ENCODE measurements around the gene PTPRJ.

PTPRJ gene

DNA sequence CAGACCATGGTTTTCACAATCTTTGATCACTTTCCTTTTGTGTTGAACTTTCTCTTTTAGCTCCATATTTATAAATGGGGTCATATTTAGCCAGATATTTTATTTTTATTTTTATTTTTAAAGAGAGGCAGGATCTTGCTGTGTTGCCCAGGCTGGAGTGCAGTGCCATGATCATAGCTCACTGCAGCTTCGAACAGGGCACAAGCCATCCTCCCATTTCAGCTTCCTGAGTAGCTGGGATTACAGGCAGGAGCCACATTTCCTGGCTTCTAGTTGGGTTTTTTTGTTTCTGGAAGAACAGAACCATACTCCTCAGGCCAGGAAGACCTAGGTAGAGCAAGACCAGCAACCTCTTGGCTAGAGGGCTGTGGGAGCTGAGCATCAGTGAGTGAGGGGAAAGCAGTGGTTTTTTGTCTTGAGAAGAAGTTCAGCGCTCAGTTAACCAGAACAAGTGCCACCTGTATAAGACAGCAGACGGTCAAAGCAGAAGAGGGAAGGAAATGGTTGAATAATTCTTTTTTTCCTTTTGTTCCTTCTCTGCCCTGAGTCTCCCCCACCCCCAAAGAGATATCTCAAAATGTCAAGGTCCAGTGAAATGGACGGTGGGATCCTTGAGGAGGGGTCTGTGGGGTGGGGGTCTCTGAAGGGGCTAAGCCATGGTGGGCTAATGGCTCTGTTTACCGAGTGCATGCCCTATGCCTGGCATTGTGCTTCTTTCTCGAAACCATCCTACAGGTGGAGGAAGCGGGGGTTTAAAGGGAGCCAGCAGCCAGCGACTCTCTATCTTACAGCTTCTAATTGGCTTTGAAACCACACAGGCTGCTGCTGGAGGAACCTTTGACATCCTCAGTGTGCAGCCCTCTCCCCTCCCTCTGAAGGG is 63.0 kb downstream of the PTPRJ start:
- DNase-seq, result no peak

DNA sequence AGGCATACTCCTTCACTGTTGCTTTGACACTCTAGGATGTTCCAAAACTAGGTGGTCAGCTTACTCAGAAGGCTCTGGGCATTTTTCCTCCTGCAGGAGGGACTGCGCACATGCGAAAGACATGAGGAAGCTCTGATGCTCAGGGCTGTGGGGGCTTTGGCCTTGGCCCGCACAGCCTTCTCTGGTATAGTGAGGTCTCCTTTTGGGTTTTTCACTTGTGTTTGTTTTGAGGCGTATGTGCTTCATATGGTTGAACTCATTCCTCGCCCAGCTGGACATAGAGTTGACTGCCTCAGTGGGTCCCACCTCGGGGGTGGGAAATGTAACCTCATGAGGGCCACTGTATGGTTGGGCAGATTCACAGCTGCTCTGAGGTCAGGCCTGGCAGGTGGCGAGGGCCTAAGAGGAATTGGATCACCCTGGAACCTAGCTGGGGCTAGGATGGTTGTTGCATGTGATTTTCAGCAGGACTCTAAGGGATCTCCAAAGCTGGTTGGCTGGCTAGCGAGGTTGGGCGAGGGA is 63.7 kb downstream of the PTPRJ start:
- no peak for DNase-seq

DNA sequence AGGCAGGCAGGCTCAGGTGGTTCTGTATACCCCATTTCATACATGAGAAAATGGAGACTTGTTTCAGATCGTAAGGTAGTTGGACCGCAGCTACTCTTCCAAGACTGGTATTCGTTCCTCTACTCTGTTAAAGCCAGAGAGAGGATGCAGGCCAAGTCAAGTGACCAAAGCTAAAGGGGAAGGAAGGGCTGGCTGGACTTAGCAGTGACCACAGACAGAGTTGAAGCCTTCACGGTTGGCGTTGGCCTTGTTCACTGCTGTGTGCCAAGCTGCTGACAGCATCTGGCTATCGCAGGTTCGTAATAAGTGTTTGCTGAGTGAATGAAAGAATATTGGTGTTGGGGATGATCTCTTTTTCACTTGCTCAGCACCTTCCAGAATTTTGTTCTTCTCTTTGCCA is 64.2 kb downstream of the PTPRJ start:
- DNase-seq, result no peak

DNA sequence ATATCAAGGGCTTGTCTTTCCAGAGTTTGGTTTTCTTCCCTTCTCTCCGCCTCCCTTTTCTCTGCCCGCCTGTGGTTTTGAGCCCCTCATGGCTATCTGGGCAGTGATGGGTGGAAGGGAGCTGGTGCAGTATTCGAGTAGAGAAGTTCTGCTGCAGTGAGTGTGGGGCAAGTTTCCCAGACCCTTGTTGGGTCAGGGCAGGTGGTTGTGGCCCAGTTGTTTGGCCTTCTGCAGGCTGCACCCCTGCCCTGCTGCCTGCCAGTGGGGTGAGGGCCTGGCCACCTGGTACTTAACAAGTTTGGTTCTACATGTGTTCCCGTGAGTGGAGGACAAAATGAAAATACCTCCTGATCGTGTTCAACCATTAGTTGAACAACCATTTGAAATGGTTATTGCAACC is 65.2 kb downstream of the PTPRJ start:
- no peak for DNase-seq

DNA sequence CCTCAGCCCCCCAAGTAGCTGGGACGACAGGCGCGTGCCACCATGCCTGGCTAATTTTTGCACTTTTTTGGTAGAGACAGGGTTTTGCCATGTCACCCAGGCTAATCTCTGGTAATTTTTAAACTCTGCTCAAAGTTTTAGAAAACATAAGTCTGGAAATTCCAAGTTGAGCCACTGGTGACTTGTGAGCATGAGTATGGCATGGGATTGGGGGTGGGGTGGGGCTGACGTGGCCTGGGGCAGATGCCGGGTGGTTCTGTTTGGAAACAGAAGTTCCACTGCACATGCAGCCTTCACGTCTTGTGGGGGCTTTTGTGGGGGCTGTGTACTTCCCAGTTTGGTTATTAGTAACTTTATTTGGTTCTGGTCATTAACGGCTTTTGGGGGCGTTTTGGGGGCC is 67.3 kb downstream of the PTPRJ start:
- DNase-seq, result no peak

DNA sequence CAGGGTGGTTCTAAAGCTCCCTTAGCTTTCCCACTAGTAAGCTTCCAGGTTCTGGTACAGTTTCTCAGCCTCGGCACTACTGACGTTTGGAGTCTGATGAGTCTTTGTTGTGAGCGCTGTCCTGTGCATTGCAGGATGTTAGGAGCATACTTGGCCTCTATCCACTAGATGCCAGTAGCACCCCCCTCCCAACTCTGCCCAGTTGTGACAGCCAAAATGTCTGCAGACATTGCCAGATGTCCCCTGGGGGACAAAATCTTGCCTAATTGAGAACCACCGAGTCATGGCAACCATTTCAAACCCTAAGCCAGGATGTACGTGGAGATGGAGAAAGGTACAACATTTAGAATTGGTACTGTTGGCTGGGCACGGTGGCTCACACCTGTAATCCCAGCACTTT is 68.7 kb downstream of the PTPRJ start:
- no peak for DNase-seq

DNA sequence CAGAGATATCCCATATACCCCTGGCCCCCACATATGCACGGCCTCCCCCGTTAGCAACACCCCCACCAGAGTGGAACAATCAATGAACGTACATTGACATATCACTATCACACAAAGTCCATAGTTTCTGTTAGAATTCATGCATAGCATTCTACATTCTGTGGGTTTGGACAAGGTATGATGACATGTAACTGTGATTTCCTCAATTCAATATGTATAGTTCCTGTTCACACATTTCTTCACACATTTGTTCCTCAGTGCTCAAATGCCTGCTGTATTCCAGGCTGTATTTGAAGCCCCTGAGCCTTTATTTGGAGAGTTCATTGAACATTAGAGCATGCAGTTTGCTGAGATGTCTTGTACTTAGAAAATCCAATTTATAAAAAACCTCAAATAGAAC is 69.9 kb downstream of the PTPRJ start:
- no peak for DNase-seq

DNA sequence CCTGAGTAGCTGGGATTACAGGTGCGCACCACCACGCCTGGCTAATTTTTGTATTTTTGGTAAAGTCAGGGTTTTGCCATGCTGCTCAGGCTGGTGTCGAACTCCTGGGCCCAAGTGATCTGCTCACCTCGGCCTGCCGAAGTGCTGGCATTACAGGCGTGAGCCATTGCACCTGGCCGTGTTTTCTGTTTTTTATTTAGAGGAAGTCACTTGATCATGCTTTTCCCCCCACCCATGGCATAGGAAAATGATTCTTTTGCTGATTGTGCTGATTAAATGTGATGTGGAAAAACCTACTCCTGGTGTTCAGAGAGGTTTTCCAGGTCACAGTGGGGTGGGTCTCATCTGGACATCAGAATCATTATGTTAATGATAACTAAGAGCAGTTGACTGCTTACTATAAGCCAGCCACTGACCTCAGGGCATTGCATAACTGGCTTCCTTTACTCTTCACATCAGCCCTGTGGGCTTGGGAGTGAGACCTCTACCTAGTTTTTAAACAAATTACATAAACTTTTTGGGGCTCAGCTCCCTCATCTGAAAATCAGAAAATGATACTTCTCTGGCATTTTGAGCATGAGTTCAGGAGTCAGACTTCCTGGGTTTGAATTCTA is 71.0 kb downstream of the PTPRJ start:
- no peak for DNase-seq

DNA sequence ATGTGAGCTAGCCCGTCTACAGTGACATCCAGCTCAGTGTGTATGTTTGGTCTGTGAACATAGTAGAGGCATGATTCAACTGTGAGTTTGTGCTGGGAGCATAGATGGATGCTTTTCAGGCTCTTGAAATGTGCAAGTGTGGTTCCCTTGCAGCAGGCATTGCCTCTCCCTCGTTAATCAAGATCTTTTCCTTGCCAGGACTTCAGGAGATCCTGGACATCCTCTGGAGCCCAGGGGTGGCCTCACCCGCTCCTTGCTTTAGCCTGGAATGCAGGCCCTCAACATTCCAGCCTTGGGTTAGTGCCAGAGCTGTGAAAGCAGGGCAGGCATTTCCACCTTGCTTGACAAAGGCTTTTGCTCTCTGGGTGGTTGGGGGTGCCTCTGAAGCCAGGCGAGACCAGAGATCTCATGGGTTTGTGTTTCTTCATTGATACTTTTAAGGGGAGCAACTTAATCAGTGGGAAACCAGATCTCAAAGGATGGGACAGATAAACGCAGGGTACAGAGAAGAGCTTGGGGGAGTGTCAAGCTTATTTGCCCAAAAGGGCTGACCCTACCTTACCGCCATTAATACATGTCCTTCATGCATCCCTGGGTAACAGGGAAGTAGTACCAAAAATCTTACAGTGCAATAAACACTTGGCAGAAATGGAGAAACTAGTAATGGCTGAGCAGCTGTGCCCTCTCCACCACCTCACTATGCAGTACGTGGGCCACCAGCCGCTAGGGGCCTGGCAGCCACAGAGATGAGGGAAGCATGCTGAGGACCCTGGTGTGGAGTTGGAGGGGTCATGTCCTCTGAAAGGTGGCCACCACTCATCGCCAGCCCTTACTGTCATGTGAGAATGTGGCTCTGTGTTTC is 72.1 kb downstream of the PTPRJ start:
- no peak for DNase-seq

DNA sequence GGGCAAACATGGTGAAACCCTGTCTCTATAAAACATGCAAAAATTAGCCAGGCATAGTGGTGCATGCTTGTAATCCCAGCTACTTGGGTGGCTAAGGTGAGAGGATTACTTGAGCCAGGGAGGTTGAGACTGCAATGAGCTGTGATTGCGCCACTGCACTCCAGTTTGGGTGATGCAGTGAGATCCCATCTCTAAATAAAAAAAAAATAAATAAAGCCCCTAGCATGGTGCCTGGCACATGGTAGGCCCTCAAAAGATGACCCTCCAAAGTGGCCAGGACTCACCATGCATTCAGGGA is 74.6 kb downstream of the PTPRJ start:
- no peak for DNase-seq

DNA sequence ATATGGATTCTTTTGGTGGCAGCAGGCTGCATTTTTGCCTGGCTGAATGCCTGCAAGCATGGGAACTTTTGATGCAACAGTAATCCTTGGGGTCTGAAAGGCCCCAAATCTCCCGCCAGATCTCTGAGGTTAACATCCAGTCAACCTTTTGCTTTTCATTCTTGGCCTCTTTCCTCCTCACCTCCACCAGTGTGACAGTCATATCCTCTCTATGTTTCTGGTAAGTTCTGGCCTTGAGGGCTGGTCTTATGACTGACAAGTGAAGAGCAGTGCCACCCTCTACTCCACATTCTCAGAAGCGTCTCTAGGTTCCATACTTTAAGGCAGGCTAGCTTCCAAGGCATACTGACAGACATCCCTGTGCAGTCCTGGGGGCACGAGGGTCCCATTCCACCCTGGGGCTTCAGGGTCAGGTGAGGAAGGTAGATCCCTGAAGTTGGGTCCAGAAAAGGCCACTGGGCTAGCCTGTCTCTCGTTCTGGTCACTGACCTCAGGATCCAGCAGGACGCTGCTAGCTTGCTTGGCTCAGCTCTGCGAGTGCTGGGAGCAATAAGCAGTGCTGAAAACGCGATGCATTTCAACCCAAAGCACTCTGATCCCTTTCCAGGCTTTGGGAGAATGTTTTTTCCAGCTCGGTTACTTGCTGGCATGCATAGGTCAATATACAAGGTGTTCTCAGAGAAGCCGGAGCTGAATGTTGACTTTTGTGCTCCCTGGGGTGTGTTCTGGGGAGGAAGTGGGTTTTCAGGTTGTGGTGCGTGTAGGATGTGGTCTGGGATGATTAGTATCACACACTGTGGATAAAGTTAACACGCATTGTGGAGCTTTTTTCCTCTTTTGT is 75.2 kb downstream of the PTPRJ start:
- DNase-seq, result peak in 1 of 2 experiments; percentile 16

DNA sequence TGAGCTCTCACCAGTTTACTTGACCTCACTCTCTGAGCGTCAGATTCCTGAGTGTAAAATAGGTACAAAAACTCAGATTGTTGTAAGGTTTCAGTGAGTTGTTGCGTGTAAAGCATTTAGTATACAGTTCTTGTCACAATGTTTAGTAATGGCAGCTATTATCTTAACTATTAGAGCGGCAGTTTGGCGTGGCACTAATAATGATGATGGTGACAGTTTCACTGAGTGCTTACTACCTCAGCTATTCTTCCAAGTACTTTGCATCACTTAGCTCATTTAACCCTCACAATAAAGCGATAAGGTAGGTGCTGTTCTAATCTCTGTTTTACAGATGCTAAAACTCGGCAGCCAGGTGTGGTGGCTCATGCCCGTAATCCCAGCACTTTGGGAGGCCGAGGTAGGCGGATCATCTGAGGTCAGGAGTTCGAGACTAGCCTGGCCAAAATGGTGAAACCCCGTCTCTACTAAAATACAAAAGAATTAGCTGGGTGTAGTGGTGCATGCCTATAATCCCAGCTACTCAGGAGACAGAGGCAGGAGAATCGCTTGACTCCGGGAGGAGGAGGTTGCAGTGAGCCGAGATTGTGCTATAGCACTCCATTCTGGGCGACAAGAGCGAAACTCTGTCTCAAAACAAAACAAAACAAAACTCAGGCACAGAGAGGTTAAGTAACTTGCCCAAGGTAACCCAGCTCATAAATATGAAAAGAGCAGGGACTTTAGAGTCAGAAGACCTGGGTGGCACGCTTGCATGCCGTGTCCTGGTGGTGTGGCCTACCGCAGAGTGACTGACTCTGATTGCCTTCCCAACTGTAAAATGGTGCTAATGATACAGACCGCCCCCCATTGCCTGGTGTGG is 76.2 kb downstream of the PTPRJ start:
- no peak for DNase-seq

DNA sequence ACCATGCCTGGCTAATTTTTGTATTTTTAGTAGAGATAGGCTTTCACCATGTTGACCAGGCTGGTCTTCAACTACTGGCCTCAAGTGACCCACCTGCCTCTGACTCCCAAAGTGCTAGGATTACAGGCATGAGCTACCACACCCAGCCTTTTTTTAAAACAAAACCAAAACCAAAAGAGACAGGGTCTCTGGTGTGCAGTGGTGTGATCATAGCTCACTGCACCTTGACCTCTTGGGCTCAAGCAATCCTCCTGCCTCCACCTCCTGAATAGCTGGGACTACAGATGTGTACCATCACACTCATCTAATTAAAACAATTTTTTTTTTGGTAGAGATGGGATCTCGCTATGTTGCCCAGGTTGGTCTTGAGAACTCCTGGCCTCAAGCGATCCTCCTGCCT is 77.7 kb downstream of the PTPRJ start:
- no peak for DNase-seq

DNA sequence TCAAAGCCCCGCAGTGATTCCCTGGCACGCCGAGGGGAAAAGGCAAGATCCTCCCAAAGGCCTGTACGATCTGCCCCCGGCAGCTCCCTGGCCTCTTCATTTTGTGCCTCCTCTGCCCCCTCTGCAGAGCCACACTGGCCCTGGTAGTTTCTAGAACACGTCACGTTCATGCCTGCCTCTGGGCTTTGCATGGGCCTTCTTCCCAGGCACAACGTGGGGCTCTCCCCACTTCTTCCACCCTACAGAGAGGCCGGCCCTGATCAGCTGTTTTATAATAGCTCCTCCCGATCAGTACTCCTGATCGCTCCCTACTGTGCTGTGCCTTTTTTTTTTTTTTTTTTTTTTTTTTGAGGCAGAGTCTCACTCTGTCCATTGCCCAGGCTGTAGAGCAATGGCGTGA is 78.4 kb downstream of the PTPRJ start:
- DNase-seq, result no peak

DNA sequence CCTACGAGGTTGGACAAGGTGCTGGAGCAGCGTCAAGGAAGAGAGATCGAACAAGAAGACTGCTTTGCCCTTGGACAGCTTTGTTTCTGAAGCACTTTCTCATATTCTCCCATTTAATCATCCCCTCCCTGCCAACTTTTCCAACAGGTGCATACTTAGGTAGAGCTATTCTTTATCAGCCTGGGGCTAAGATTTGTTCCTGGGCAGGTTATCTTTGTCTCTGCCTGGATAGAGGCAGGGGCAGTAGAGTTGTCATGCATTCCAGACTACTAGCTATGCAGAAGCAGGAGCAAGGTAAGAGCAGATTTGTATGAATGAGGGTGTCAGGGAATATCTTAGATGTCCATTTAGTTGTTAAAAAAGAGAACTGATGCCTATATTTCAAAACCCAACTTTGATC is 82.3 kb downstream of the PTPRJ start:
- DNase-seq, result no peak

DNA sequence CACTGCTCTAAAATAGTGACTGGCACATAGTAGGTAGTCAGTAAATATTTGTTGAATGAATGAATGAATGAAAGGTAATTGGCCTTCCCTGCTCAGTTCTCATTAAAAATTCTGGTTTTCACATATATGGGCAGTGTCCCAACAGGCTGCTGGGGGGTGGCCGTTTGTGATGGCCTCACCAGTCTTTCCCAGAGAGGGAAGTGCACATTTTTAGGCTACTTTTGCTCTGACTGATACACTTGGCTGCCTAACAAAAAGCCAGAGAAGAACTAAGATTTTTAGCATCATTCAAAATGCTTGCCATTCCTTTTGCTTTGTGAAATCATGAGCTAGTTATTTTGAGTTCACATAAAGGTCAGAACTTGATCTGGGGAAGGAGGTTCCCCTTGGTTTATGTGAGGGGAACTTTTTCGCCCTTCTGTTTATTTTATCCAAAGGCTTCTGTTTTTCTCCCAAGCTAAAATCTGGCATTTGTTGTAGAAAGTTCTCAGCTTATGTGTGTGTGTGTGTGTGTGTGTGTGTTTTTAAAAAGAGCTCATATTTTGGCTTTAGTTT is 83.1 kb downstream of the PTPRJ start:
- no peak for DNase-seq

DNA sequence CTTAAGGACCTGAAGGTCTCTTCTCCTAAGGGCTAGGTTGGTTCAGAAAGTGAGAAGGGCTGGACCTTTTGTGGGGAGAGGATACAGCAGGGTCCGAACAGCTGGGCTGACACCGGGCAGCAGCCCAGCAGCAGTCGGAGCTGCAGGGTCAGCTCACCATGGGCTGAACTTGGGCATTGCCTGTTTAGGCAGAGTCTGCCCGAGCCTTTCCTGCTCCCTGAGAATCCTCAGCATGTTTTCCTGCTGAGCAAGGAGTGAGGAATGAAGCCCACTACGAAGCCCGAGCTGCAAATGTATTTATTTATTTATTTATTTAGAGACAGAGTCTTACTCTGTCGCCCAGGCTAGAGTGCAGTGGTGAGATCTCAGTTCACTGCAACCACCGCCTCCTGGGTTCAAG is 83.9 kb downstream of the PTPRJ start:
- no peak for DNase-seq

DNA sequence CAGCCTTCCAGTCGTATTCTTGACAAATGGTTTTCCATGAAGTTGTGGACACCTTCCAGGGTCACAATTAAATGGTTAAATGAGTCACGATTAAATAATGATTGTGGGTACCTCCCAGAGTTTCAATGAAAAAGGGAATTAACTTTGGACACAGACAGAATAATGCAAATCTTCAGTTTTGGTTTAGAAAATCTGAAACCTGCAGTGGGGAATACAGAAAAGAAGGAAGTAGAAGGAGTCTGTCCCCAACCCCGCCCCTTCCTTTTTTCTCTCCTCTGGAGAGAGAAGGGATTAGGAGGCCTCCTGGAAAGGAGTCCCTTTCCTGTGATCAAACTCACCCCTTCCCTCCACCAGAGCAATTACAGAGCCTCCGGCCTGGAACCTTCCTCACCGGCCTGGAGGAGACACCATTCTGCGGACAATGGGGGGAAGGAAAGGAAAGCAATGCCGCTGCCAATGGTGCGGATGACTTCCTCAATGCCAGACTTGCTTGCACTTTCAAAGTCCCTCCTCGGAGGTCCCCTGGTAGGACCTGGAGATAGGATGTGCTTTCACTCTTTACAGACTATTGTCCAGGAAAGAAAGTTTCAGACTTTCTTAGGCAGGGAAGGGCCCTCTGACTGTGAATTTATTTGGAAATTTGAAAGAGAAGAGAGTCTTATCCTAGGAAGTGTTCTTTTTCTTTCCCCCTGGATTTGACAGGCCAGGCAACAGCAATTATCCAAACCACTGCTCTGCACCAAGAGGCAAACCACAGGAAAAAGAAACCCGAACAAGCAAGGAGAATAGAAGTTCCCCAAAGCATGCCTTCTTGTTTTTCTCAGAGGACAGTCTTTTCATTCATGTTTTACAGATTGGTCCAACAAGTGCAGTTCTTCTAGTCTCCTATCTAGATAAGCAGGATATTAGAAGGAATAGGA is 86.8 kb downstream of the PTPRJ start:
- DNase-seq, result no peak

DNA sequence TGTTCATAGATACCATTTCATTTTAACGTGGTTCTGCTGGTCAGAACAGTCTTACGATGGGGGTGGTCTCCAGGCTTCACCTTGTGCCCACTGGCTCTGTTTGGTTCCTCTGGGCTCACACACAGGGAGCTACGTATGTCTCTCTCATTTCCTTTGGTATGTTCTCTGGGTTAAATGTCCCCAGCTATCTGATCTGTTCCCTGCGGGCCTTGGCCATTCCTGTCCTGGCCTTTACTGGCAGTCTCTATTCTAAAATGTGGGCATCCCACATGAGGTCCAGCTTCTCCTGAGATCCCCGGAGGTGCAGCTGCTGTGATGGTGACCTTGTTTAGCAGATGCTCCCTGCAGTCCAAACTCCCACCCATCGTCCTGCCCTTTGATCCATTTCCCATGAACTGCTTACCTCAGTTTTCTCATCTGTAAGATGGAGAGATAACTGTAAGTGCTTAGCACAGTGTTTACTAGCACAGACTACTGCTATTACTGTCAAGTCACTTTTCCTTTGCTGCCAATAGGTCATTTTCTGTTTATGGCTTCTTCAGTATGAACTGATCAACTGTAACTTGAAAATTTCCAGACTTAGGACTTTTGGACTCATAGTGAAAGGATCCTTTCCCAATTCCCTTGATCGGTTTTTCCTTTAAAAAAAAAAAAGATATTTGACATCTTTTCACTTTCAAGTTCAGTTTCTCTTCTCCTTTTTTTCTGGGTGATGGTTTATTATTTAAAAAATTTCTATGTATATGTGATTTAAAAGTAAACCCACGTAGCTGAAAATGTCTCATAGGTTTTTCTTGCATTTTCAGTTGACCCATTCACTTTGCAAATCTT is 92.9 kb downstream of the PTPRJ start:
- no peak for DNase-seq

Measured in activated CD4-positive, alpha-beta T cell treated with anti-CD3 and anti-CD28 coated beads, Interleukin-2, amount 50 U/mL, for 4 hours (primary cell).